Bone marrow (tissue), 2 donors: Measurements from ENCODE around the gene ZNF154.

Source experiments
- DNase-seq, 2 donors: peaks; one replicate each; lab custom pipeline; 2025; lab: John Stamatoyannopoulos, UW

ZNF154 gene

DNA sequence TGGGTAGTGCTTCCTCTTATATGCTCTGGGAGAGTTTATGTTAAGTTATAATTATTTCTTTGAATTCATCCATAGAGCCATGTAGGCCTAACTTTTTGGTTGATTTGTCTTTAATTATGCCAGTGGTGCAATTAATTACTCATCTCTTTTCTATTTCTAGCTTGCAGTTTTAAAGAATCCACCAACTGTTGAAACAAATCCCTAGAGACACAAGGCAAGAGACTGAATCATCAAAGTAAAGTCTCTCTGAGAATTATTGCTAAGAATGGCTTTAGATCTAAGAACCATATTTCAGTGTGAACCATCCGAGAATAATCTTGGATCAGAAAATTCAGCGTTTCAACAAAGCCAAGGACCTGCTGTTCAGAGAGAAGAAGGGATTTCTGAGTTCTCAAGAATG, 33.1 kb downstream of the ZNF154 start:
- no peak for DNase-seq

DNA sequence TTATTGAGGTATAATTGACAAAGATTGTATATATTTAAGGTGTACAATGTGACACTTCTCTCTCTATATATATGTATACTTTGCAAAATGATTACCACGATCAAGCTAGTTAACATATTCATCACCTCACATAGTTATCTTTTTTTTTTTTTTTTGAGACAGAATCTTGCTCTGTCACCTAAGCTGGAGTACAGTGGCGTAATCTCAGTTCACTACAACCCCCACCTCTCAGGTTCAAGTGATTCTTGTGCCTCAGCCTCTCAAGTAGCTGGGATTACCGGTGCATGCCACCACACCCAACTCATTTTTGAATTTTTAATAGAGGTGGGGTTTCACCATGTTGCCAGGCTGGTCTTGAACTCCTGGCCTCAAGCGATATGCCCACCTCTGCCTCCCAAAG, 36.5 kb downstream of the ZNF154 start:
- DNase-seq, result no peak

DNA sequence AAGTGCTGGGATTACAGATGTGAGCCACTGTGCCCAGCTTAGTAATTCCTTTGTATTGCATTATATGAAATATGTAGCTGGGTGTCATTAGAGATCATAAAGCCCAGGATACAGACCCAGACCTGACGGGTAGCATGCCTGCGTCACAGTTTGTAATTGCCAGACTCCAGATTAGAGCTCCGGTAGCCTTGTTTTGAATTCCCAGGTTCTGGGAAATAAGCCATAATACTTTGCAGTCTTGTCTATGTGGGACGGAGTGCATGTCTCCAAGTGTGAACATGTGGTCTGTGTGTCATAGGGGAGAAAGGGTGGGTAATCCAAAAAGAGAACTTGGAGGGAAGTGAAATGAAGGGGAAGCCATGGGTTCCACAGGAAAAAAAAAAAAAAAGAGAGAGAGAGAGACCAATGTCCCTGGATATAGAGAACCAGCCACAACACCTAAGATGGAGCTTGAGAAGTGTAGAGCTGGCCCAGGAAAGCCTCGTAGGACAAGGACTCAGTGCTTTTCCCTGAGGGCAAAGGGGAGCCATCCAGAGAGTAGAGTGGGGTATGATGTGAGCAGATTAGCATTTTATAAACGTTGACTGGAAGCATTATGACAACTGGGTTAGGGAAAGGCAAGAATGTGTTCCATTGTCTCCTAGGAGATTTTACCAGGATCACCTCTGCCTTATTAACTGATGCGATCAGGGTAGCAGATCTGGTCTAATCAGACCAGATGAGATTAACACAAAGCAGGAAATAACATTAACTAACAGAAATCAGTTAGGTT, 37.7 kb downstream of the ZNF154 start:
- DNase-seq, result no peak

DNA sequence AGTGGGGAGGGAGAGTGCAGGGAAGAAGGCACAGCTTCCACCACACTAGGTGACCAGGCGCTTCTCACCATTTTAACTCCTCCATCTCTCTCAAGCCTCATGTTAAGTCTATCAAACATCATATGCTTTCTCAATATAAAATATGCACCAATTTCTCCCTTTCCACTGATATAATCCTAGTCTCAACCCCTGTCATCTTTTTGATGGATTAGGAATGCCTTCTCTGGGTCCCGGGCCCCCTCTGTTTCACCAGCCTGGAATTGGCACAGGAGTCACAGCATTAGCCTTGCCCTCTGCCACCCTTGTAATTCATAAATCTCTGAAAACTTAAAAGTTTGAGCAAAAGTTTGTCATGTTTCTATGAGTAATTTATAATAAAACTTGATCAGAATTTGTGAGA, 40.4 kb downstream of the ZNF154 start, which contains the start of gene ZSCAN4:
Gene ZSCAN4 (plus strand): TSS at position 301 of the 400 bp plus-strand sequence. CDS start 7,211 bp downstream, outside the sequence.
- no peak for DNase-seq

DNA sequence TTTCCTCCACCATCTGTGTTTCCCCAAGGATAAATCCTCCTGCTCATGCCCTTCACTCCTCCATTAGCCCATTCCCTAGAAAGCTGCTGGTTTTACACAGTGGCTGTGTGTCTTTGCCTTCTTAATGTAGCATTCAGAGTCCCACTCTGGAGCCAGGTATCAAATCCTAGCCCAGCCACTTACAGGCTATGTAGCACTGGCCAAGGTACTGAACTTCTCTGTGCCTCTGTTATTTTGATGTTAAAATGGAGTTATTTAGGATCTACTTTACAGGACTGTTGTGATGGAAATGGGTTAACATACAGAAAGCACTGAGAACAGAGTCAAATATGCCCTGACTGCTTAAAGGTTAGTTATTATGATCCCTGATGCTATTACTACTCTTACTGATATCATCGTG, 41.8 kb downstream of the ZNF154 start:
- DNase-seq, result no peak

DNA sequence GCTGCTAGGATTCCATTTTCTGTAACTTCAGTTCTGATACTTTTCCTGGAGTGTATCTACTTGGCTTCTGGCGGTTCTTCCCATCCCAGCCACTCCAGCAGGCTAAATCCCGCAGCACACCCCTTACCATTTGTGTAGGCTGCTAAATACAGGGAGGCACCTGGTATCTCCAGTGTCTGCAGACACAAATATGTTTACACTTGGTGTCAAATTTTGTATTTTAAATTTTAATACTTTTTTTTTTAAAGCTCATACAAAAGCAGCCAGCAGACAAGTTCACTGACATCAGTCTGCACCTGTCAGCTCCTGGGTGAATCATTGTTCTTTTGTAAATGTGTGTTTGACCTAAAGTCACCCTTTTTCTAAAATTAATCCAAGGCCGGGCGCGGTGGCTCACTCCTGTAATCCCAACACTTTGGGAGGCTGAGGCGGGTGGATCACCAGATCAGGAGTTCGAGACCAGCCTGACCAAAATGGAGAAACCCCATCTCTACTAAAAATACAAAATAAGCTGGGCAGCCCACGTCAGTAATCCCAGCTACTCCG, 43.7 kb downstream of the ZNF154 start:
- no peak for DNase-seq

DNA sequence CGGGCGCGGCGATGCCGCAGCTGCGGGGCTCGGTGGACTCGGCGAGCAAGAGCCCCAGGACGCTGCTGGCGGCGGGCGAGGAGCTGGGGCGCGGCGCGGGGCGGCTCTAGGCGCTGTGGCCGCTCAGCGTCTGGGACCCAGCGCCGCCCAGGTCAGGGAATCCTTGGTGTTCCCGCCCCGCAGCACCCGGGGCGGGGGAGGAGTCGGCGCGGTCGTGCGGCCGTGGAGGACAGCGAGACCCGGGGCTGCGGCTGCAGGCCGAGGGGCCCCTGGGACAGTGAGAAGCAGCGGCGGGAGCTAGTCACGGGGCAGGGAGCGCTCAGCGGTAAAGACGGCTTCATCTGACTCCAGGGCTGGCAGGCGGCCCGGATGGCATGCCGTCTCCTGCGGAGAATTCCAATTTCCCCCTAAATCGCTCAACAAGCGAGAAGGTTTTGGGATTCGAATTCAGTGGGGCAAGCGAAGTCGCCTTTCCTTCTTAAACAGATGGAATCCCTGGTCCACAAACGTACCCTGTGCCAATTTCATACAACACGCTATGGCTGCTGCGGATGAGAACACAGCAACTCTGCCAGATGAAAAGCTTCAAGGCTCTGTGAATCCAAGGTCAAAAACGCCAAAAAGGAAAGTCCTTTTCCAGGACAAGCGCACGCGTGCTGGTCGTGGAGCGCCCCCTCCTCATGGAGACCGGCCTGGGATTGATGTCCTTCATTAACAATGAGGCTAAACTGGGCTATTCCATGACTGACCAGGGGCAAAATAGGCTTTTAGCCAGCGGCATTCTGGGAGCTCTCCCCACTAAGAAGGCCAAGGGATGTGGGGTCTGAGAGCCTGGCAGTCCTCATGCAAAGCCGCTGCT, 44.5 kb downstream of the ZNF154 start:
- DNase-seq, result no peak

DNA sequence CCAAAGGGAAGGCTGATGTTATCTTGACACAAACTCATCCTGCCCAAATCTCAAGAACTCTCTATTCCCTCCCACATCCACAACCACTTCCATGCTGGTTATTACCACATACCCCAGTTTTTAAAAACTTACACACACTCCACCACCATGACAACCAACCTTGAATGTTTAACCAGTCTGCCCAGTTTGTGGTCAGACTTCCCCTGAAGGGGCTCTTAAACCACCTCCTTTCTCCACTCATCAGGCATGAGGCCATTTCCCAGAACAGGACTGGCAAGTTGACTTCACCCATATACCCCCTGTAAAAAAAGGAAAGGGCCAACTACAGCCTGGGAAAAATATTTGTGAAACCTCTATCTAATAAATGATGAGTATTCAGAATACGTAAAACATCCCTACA, 52.7 kb downstream of the ZNF154 start:
- DNase-seq, result peak in 1 of 2 donors; percentile 0

DNA sequence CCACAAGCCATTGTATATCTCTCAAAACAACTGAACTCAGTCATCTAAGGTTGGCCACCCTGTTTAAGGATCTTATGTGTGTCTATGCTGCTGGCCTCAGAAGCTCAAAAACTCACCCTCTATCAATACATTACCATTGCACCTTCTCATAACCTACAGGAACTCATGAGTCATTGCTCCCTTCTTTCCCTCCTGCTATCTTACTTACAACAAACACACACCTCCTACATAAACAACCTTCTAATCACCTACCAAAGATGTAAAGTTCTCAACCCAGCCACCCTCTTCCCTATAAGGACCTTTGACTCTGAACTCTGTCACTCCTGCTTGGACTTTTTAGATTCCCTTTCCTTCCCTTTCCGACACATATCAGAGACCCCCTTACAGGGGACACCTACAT, 53.6 kb downstream of the ZNF154 start:
- DNase-seq, result no peak

DNA sequence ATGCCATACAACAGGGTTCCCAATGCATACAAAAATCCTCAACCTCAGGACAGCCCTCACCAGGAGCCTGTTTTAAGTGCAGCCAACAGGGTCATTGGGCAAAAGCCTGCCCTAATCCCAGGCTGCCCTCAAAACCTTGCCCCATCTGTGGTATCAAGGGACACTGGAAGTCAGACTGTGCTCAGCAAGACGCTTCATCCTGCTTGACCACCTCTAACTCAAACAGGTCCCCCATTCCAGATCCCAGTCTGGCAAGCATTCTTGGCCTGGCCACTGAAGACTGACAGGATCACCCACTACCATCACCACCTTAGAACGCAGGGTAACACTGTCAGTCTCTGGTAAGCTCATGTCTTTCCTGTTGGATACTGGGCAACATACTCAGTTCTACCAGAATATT, 55.3 kb downstream of the ZNF154 start:
- DNase-seq, result no peak

DNA sequence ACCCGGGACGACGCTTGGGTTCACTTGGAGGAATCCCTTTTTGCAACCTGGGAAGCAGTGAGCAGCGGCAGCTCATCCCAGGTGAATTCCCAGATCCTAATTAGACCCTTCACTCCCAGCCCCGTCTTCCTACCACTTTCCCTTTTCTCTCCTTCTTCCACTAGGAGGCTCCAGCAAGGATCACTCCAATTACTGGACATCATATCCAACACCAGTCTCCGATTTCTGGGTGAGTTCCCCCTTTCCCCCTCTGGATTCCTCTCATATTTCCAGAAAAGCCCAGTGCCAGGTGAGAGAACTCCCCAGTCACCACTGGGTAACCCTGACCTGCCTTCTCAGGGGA, 57.4 kb downstream of the ZNF154 start:
- no peak for DNase-seq

DNA sequence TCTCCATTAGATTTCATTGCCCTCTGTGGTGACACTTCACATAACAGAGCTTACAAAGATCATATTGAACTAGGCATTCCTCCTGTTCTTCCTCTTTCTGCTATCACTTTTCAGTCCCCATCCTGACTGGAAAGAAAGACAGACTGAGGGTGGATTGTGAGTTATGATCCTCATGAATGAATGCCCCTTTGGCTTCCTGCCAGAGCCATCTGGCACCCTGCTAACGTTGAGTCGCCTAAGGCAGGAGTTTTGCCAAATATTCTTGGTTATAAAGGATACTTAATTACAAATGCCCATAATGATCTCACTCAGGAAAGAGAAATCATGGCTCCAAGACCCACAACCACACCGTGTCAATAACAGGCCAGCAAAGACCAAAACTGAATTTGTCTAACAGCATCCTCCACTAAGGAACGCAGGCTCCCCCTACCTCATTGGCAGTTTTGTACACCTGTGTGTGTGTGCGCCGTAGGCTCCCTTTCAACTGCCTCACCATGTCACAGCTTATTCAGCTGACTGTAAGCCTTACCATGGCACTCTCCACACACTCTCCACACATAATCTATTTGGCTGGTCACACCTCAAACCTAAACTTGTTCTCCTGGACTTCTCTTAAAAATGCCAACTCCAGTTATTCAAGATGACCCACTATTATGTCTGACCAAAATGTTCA, 60.5 kb downstream of the ZNF154 start:
- no peak for DNase-seq
